GM19328 (cell line): Measurements from ENCODE around the gene GALNT12.

Experiments used
- ATAC-seq: cut with Tn5 transposase; IDR thresholded peaks from one replicate; pipeline ENCODE4 v1.9.1; 2021; ENCODE audit warnings: mild to moderate bottlenecking, moderate library complexity; ENCODE audit not compliant: unreplicated experiment

Gene GALNT12

GRCh38 chr9:98877311-98877710 is 69.8 kb downstream of the GALNT12 start:
- ATAC-seq, result no peak

DNA sequence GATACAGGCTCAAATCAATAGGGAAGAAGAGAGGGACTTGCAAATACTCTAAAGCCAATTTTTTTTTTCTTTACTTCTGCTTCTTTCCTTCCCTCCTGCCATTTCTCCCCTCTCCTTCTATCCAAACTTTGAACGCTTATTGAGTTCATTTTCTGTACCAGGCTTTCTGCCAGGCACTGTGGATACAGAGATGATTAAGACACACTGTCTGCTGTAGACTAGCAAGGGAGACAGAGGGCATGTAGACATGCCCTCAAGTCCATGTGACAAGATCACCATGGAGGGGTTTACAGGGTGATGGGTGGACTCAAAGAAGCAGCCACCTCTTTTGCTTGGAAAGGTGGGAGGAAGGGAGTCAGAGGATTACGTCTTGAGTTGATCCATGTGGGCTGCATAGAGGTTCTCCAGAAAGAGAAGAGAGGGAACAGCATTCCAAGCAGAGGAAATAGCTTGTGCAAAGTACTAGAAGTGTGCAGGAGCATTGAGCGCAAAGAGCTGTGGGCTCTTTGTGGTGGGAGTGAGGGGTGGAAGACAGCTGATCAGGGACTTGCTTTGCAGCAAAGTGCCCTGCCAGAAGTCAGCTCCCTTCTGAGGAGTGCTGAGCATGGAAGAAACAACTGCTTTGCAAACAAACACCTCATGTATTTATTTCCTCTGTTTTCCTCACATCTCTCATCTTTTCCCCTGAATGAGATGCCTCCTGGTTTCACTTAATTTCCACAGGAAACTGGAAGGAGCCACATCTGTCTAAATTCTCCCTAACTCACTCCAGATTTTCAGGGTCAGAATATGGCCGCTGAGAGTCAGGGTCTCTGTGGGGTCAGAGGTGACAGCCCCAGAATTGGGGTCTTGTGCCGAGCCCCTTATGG is 71.9 kb downstream of the GALNT12 start:
- ATAC-seq, result no peak

DNA sequence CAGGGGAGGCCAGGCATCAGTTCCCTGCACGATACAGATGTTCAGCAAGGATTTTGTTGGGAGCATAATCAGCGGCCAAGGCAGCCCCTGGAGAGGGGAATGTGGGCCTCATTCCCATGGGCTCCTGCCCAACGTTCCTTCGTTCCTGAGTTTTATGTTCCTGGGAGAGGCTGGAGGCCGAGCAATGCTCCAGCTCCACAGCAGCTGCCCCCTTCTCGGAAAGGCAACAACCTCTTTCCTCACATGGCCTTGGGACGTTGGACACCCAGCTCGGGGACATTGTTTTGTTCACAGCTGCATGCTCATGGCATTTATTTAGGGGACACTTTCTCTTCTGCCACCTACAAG is 72.5 kb downstream of the GALNT12 start:
- no peak for ATAC-seq

DNA sequence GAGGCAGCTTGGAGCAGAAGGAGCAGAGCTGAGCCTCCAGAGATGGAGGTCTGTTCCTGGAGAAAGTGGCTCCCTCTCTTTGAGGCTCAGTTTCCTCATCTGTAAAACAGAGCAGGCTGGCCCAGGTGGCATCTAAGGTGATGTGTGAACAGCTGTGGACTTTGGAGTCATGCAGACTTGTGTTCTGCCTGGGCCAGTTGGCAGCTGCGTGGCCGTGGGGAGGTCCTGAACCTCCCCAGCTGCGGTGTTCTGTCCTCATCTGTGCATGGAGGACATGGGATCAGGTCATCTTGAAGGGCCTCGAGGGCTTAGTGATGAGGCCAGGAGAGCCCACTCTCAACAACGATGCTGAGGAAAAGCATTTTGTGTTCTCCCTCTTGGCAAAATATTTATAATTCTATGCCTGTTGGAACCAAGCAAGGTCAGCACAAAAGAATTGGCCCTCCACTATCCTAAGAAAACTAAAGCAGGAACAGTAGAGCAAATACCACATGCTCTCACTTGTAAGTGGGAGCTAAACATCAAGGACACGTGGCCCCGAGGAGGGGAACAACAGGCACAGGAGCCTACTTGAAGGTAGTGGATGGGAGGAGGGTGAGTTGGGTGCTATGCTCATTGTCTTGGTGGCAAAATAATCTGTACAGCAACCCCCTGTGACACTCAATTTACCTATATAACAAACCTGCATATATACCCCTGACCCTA is 73.0 kb downstream of the GALNT12 start:
- no peak for ATAC-seq

- no peak for ATAC-seq
These were observed 73.9 kb downstream of the GALNT12 start for GRCh38 chr9:98881356-98881755.

DNA sequence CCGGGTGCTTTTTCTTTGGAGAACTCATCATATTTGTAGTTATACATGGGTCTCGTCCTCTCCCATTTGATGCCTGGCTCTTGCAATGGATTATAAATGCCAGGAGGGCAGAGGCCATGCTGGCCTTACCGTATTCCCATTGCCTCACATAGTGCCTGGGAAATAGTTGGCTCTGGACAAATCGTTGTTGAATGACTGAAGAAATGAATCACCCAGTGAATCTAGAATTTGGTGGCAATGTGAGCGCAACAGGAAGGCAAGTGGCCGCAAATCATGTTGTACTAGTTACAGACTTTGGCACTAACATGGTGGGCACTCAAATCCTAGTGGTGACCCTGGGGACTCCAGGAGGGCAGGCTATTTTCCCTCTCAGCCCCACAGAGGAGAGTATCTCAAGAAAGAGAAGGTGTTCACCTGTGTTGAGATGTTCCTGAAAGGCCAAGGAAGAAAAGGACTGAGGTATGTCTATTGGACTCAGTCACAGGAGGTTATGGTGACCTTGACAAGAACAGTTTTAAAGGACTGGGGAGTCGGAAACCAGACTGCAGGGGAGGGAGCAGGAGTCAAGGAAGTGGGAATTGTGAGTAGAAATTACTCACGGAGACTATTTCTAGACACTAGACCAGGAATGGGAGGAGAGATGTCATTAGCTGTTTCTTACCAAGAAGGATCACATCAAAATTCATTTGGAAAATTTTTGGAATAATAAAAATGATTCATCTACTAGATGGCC is 74.5 kb downstream of the GALNT12 start:
- no peak for ATAC-seq

DNA sequence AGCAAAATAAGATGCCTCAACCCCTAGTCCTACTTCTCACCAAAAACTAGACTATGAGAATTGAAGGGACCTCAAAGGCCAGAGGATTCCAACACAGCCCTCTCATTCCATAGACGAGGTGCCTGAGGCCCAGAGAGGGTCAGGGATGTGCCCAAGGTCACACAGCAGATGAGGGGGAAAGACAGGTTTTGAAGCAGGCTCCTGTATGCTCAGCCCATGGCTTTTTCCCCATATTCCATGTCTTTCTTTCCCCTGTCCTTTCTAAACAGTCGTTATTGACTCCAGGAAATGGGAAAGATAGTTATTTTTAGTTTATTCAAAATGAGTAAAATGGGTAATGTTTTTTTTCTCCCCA is 75.1 kb downstream of the GALNT12 start:
- no peak for ATAC-seq

GRCh38 chr9:98883276-98883675 is 75.8 kb downstream of the GALNT12 start:
- ATAC-seq, result no peak

GRCh38 chr9:98884849-98885248 is 77.4 kb downstream of the GALNT12 start:
- no peak for ATAC-seq

DNA sequence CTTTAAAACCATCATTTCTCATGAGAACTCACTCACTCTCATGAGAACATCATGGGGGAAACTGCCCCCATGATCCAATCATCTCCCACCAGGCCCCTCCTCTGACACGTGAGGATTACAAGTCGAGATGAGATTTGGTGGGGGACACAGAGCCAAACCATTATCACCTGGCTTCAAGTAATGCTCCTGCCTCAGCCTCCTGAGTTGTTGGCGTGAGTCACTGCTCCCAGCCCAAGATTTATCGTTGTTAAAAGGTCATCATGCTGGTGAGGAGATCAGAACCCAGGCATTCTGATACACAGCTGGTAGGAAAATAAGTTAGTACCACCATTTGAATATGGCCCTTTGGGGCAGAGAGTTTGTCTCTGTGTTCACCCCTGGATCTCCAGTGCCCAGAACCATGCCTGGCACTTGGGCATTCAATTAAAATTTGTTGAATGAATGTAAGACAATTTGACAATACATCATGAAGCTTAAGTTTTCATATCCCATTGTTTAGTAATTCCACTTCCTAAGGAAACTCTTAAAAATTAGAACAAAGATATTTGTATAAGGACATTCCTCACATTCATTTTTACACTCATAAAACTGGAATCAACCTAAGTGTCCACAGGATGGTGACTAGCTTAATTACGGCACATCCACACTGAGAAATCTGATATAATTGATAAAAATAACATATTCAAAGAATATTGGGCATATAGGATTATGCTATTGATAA is 78.3 kb downstream of the GALNT12 start:
- ATAC-seq, result no peak

GRCh38 chr9:98886691-98887229 is 79.3 kb downstream of the GALNT12 start:
- no peak for ATAC-seq

GRCh38 chr9:98887918-98888510 is 80.5 kb downstream of the GALNT12 start:
- ATAC-seq, result no peak

DNA sequence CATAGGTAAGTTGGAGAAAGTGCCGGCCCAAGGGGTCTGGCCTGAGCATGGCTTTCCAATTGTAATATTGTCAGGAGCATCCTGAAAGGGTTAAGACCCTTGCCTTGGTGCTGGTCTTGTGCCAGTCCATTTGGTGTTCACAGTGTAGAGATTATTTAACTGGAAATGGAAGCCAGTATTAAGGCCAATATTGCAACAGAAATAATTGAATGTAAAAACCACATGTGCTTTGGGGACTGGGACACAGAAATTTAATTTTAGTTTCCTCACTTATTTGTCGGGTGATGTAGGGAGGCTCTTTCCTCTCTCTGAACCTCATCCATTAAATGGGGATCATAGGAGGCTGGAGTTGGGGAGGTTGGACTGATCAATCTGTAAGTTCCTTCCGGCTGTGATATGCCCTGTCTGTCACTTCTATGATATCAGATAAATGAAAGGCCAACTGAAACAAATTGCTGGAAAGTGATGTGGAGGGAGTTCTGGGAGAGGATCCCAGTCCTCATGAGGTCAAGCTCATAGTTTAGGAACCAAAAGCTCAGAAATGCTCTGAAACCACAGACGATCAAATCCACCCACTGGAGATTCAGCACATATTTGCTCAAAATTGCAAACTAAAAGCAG is 81.4 kb downstream of the GALNT12 start:
- no peak for ATAC-seq

DNA sequence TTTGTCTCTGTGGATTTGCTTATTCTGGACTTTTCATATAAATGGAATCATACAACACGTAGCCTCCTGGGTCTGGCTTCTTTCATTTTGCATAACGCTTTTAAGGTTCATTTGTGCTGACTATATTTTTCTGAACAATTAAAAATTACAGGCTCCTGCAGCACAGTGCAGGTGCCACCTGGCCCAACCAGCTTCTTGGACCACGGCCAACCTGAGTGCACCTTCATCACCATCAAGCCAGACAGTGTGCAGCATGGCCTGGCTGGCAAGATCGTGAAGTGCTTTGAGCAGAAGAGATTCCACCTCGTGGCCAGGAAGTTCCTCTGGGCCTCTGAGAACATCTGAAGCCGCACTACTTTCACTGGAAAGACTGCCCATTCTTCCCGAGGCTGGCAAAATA is 82.8 kb downstream of the GALNT12 start:
- no peak for ATAC-seq

DNA sequence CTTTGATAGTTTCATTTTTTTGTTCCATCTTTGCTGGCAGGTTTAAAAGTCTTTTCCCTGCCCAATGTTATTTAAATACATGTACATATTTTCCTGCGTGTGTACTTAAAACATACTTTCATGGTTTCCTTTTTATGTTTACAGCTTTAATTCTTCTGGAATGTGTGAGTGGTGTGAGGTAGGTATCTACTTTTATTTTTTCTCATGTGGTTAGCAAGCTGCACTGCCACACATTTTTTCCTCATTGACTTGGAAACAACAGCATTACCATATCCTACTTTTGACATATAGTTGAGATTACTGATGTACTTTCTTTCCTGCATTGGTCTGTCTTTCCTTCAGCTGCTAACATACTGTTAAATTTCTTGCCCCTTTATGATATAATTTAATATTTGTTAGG is 84.8 kb downstream of the GALNT12 start:
- ATAC-seq, result no peak

GRCh38 chr9:98892690-98893089 is 85.2 kb downstream of the GALNT12 start:
- no peak for ATAC-seq

- ATAC-seq, result no peak
These were observed 86.7 kb downstream of the GALNT12 start for GRCh38 chr9:98894171-98894570.

GRCh38 chr9:98894761-98895160 is 87.3 kb downstream of the GALNT12 start:
- ATAC-seq, result no peak

- ATAC-seq, result no peak
These were observed 89.2 kb downstream of the GALNT12 start for GRCh38 chr9:98896632-98897031.

- ATAC-seq, result no peak
These were observed 90.3 kb downstream of the GALNT12 start for GRCh38 chr9:98897745-98898144.
